ENCODE measurements around the gene STRA6. TPM values are rescaled to one million over a fixed set of nuclear protein-coding genes. Genes with fewer than 3 reads are reported as not detected.

The STRA6 gene
- total RNA-seq, 2 experiments from 2014 or later, result 0.25 to 0.28 TPM

- Mint-ChIP-seq H3K27me3 (no peaks in the 10 kb centered on the region), H3K27ac (no peak overlapping the region), H3K4me1 (no peaks in the 10 kb centered on the region), H3K36me3 (no peaks in the 10 kb centered on the region), H3K9me3 (no peaks in the 10 kb centered on the region), H3K4me3 (no peak overlapping the region)
- no peak for DNase-seq
These were observed 20.5 kb downstream of the STRA6 start for GRCh38 chr15:74182131-74182530.

GRCh38 chr15:74180881-74181602 lies 21.5 kb downstream of the STRA6 start:
- Mint-ChIP-seq H3K36me3 (no peaks in the 10 kb centered on the region), H3K27me3 (no peaks in the 10 kb centered on the region), H3K9me3 (no peaks in the 10 kb centered on the region), H3K4me3 (no peak overlapping the region), H3K4me1 (no peaks in the 10 kb centered on the region), H3K27ac (no peak overlapping the region)
- DNase-seq, result no peak

GRCh38 chr15:74179983-74180880 lies 22.4 kb downstream of the STRA6 start:
- H3K27me3 Mint-ChIP-seq, result no peaks in the 10 kb centered on the region
- H3K4me3 Mint-ChIP-seq, result no peak overlapping the region
- no peak for DNase-seq
- H3K4me1 Mint-ChIP-seq, result no peaks in the 10 kb centered on the region
- no peak overlapping the region for H3K27ac Mint-ChIP-seq
- no peaks in the 10 kb centered on the region for H3K36me3 Mint-ChIP-seq
- no peaks in the 10 kb centered on the region for H3K9me3 Mint-ChIP-seq

- DNase-seq, result no peak
- Mint-ChIP-seq H3K27ac (no peak overlapping the region), H3K27me3 (no peaks in the 10 kb centered on the region), H3K9me3 (no peaks in the 10 kb centered on the region), H3K4me3 (no peak overlapping the region), H3K36me3 (no peaks in the 10 kb centered on the region), H3K4me1 (no peaks in the 10 kb centered on the region)
These were observed 23.3 kb downstream of the STRA6 start for GRCh38 chr15:74179101-74179841.

GRCh38 chr15:74178326-74179100 lies 24.1 kb downstream of the STRA6 start:
- Mint-ChIP-seq H3K4me3 (no peak overlapping the region), H3K9me3 (no peaks in the 10 kb centered on the region), H3K27ac (no peak overlapping the region), H3K27me3 (no peaks in the 10 kb centered on the region), H3K4me1 (no peaks in the 10 kb centered on the region), H3K36me3 (no peaks in the 10 kb centered on the region)
- DNase-seq, result no peak

GRCh38 chr15:74176262-74177214 lies 26.0 kb downstream of the STRA6 start:
- no peak for DNase-seq
- Mint-ChIP-seq H3K4me1 (no peaks in the 10 kb centered on the region), H3K36me3 (no peaks in the 10 kb centered on the region), H3K27me3 (no peaks in the 10 kb centered on the region), H3K27ac (no peak overlapping the region), H3K4me3 (no peak overlapping the region), H3K9me3 (no peaks in the 10 kb centered on the region)

- Mint-ChIP-seq H3K4me1 (no peaks in the 10 kb centered on the region), H3K27me3 (no peaks in the 10 kb centered on the region), H3K27ac (no peak overlapping the region), H3K4me3 (no peak overlapping the region), H3K36me3 (no peaks in the 10 kb centered on the region), H3K9me3 (no peaks in the 10 kb centered on the region)
- no peak for DNase-seq
These were observed 27.1 kb downstream of the STRA6 start for GRCh38 chr15:74175271-74176191.

GRCh38 chr15:74174958-74175253 lies 27.7 kb downstream of the STRA6 start:
- Mint-ChIP-seq H3K36me3 (no peaks in the 10 kb centered on the region), H3K4me1 (no peaks in the 10 kb centered on the region), H3K4me3 (no peak overlapping the region), H3K27ac (no peak overlapping the region), H3K9me3 (no peaks in the 10 kb centered on the region), H3K27me3 (no peaks in the 10 kb centered on the region)
- no peak for DNase-seq

GRCh38 chr15:74174219-74174957 lies 28.2 kb downstream of the STRA6 start:
- Mint-ChIP-seq H3K9me3 (no peaks in the 10 kb centered on the region), H3K36me3 (no peaks in the 10 kb centered on the region), H3K4me3 (no peak overlapping the region), H3K27ac (no peak overlapping the region), H3K4me1 (no peaks in the 10 kb centered on the region), H3K27me3 (no peaks in the 10 kb centered on the region)
- DNase-seq, result no peak

GRCh38 chr15:74173380-74174218 lies 29.0 kb downstream of the STRA6 start, which contains the start of gene ISLR:
Gene ISLR, plus strand, starts transcription at chr15:74173710. Its CDS starts 1,149 bp downstream, at chr15:74174859.
- Mint-ChIP-seq H3K4me1 (no peaks in the 10 kb centered on the region), H3K27ac (no peak within 1 kb of the TSS), H3K9me3 (no peaks in the 10 kb centered on the region), H3K36me3 (no peaks in the 10 kb centered on the region), H3K27me3 (no peaks in the 10 kb centered on the region), H3K4me3 (no peak within 1 kb of the TSS)
- no peak for DNase-seq

- Mint-ChIP-seq H3K27ac (no peak overlapping the region), H3K4me1 (no peaks in the 10 kb centered on the region), H3K27me3 (no peaks in the 10 kb centered on the region), H3K36me3 (no peaks in the 10 kb centered on the region), H3K9me3 (no peaks in the 10 kb centered on the region), H3K4me3 (no peak overlapping the region)
- DNase-seq, result no peak
These were observed 29.7 kb downstream of the STRA6 start for GRCh38 chr15:74172701-74173379.

Data from activated naive CD8-positive, alpha-beta T cell treated with anti-CD3 and anti-CD28 coated beads for 36 hours (primary cell).